HG03066 (cell line): ENCODE measurements around the gene TLX3.
"Not testable (repeated sequence)": the region's sequence is repeated elsewhere in the genome, so short reads cannot be mapped to it uniquely, and the experiment has no call there.

Experiments
- ATAC-seq: cut with Tn5 transposase; IDR thresholded peaks from one replicate; pipeline ENCODE4 v1.9.1; 2021; ENCODE audit warnings: low read depth; ENCODE audit not compliant: unreplicated experiment

The TLX3 gene

DNA sequence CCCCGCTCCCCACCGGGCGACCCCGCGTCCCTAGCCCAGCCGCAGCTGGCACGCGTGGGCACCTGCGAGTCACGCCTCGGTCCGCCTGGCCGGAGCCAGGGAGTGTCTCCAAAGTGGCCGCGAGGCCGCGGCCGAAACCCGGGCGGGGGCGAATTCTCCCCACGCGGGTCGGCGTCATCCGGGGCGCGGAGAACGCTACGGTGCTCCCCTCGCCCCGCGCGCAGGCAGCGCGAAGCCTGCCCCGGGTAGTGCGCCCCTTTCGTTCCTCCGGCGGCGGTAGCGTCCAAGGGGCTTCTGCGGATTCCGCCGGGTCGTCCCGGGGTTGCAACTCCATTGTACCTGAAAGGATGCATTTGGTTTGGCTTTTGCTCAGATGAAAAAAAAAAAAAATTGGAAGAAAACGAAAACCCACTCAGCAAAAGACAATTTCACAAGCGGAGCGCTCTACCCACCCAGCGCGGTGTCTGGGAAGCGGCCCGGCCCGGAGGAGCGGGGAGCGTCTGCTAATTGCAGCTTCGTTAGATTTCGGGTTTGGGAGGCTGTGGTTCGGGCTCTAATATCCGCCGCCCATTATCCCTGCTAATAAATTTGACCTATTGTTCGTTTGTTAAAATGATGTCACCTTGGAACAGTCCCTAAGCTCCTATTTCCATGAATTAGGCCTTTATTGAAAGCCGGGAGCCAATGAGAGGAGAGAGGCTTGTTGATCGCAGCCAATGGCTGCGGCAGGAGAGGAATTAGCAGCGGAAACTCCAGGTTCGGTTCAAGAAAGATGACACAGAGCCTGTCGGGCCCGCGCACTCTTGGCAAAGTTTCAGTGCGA is at the start of gene TLX3:
Gene TLX3, plus strand, starts transcription at position 796 of the 823 bp plus-strand sequence. CDS start 118 bp downstream, outside the sequence.
- ATAC-seq, result no peak

DNA sequence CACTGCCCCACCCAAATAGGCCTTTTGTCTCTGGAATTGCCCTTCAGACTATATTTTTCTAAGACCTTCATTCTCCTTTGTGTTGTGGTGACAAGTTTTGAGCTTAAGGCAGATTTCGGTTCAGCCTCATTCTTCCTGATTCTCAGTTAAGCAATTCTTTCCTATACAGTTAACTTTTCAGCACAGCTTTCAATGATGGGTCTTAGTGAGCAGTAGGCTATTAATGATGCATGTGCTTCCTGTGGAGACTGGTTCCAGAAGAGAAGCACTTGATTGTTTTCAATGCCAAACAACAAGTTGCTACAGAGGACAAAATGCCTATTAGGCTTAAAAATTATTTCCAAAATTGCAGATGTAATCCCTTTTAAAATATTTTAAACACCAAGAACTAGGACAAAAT is 47.7 kb upstream of the TLX3 start:
- ATAC-seq, result no peak

DNA sequence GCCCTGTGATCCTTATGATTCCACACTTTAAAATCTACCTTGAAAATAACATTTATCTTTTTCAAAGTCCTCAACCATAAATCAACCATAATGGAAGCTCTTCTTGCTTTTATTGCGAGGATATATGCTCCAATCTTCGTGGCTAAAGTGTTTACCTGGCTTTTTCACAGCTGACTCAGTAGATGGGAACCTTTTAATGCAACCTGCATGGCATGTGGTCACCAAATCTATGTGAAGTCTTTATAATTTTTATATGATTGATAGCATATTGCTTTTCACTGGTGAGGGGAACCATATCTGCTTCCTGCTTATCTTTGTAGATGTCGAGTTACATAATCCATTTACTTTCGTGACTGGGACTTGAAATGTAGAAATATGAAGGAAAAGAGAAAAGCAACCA is 47.1 kb upstream of the TLX3 start:
- ATAC-seq, result no peak

DNA sequence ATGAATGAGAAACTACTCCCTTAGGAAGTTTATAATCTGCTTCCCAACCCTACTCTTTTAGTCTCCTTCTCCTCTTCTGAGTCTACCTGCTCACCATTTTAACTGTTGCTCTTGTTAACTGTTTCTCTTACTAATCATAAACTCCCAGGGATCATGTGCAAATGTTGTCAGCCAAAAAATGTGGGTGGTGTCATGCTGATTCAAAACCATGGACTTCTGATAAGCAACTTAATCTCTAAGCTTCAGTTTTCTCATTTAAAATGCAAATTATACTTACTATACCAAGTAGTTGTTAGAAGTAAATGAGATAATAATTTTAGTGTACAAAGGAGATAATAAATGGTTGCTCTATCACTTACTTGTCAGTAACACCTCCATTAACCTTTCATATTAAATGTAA is 45.9 kb upstream of the TLX3 start:
- ATAC-seq, result no peak

GRCh38 chr5:171264843-171265242 is 44.2 kb upstream of the TLX3 start:
- ATAC-seq, result no peak

GRCh38 chr5:171268700-171269620 is 40.1 kb upstream of the TLX3 start:
- no peak for ATAC-seq

DNA sequence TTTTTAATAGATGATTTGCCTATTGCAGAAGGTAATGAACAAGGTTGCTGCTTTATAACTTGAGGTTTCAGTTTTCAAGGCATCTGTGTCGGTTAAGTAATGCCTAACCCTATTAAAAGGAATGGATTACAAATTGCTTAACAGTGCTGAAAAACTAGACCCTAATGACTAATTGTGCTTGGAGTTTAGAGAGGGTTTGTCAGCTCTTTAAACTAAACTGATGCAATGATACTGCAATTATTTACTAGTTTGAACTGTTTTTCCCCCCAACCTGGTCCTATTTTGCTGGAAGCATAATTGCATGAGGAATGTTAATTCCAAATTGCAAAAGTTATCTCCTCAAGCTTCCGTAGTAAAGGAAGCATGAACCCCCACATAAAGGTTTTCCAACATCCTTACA is 39.3 kb upstream of the TLX3 start:
- ATAC-seq, result no peak

GRCh38 chr5:171270136-171270535 is 38.9 kb upstream of the TLX3 start:
- ATAC-seq, result no peak

- ATAC-seq, result no peak
Measured at GRCh38 chr5:171271798-171272197, 37.2 kb upstream of the TLX3 start.

GRCh38 chr5:171272996-171273970 is 35.8 kb upstream of the TLX3 start:
- ATAC-seq, result no peak

DNA sequence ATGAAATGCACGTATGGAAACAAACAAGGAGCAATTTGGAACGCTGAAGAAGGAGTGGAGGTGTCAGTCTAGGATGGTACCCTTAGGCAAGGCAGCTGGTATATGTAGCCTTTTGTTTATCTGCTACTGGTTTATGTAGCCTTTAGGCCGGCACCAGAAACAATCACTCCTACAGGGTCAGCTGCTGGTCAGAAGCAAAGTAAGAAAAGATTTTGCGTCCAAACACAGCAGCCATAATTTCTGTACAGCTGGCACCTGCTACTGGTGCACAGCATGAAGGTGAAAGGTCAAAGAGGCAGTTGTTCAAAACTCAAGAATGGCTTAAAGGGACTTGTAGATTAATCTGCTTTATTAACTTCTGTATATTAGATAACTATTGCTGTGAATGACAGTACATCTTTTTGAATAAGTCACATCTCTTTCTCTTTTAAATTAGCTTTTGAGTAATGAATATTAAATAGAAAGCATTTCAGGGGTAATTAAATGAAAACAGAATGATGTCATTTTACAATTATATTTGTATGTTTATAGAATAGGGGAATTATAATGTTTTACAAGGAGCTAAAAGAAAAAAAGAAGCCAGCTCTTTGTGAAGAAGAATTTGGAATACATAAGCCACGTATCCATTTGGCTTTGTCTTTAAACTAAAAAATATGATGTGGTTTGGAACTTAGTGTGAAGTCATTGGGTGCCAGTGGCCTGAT is 33.1 kb upstream of the TLX3 start:
- no peak for ATAC-seq

DNA sequence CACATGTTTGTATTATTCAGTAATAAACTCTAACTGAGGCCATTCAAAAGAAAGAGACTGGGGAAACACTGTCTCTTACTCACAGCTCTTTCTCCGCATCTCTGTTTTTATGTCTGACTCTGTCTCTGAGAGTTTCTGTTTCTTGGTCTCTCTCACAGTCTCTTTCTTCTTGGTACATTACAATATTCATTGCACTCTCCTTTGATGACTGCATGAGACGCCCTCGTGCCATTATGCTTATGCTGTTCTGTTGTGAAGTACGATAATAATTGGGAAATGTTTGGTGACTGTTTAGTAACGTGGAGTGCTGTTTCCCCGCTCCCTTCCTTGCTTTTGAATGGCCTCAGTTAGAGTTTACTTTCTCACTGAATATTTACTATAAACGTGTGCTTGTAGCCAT is 25.3 kb upstream of the TLX3 start:
- no peak for ATAC-seq

- ATAC-seq, result no peak
Measured at GRCh38 chr5:171285465-171285864, 23.6 kb upstream of the TLX3 start.

GRCh38 chr5:171288066-171288465 is 21.0 kb upstream of the TLX3 start:
- ATAC-seq, result no peak

DNA sequence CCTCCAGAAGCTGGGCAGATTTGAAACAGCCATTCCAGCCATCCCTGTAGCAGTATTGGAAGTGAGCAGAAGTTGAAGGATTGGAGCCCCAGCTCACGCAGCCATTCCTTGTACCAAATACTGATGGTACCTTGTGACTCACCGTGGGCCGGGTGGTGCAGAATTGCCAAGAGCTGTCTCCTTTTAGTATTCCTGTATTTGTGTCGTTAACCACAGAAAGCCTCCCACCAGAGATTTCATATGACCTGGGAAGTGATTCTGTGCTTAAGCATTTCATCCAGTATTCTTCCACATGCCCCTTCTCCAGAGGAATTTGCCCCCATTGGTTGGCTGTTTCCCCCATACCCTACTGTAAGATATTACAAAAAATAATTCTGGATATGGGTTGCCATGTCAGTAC is 17.7 kb upstream of the TLX3 start:
- no peak for ATAC-seq

DNA sequence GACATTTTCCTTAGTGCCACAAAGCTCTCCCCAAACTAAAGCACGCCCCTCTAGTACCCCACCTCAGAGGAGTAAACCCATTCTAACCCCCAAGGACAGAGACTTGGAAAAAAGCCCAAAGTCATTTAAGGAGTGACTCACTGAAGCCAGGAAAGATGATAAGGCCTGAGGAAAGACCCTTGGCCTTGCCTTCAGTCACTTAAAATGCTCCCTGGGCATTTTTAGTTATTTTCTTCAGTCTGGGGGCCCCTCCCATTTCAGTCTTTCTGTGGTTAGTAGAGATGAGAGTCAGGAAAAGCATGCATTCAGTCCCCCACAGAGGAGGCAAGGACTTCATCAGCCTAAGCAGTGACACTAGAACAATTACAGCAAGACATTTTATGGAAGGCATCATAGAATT is 13.7 kb upstream of the TLX3 start:
- no peak for ATAC-seq

DNA sequence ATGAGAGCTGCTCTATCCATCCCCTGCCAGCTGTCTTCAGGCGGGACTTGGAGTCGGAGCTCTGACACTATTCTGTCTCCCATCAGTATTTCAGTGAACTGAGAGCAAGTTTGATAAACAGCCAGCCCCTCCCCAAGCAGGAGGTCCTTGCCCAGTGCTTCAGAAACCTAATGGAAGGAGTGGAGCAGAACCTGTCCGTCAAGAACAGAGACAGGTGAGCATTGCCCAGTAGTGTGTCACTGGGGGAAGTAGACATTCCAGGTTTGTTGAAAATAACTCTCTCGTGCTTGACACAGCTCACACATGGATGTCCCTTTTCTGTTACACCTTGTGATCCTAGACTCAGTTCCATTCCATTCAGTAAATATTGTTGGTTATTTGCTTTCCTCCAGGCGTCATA is 13.2 kb upstream of the TLX3 start:
- ATAC-seq, result no peak

DNA sequence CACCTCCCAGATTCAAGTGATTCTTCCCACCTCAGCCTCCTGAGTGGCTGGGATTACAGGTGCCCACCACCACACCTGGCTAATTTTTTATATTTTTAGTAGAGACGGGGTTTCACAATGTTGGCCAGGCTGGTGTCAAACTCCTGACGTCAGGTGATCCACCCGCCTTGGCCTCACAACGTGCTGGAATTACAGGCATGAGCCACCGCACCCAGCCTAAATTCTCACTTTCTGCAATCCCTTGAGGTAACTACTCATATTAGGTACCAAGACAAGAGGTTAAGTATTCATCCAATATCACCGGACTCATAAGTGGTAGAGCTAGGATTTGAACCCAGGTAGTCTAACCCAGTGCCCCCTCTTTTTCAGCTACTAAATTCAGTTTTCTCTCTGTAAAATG is 11.1 kb upstream of the TLX3 start:
- not testable (repeated sequence) for ATAC-seq

DNA sequence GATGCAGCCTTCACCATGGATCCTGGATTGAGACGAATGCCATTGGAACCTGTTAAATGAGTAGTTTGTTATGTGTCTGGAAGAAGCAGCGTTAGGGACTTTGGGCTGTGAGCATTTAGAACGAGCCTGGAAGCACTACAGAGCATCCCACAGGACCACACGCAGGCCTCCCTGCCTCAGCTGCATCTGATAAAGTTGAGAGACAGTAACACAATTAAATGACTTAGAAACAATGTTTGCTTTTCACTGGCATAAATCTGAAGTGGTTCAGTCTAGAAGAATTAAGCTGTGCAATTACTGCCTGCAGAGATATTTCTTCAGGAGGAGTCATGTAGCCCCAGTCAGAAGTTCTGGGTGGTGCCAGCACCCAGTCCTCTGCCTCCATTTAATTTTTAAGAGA is 9.8 kb upstream of the TLX3 start:
- ATAC-seq, result no peak

GRCh38 chr5:171299851-171300250 is 9.2 kb upstream of the TLX3 start:
- no peak for ATAC-seq
